CD4-positive, alpha-beta T cell treated with Interleukin-4 for 1 hour (primary cell): ENCODE results near the gene SERPINA10.
"Not testable (repeated sequence)": the region's sequence is repeated elsewhere in the genome, so short reads cannot be mapped to it uniquely, and the experiment has no call there.

Experiments used
- DNase-seq, 2 donors: peaks; one replicate each; pipeline ENCODE4 v3.0.0-alpha.2; 2020 to 2022

SERPINA10 gene

GRCh38 chr14:94278731-94279130 is 14.3 kb downstream of the SERPINA10 start:
- DNase-seq = no peak

- not testable (repeated sequence) for DNase-seq
Observed at GRCh38 chr14:94276898-94277561, 16.0 kb downstream of the SERPINA10 start.

GRCh38 chr14:94269156-94269555 is 23.9 kb downstream of the SERPINA10 start:
- DNase-seq = no peak

GRCh38 chr14:94268582-94268981 is 24.5 kb downstream of the SERPINA10 start:
- not testable (repeated sequence) for DNase-seq

GRCh38 chr14:94267352-94267751 is 25.7 kb downstream of the SERPINA10 start:
- DNase-seq = no peak

- not testable (repeated sequence) for DNase-seq
Observed at GRCh38 chr14:94264195-94264594, 28.9 kb downstream of the SERPINA10 start.

- no peak for DNase-seq
Observed at GRCh38 chr14:94244182-94244581, 48.9 kb downstream of the SERPINA10 start.

GRCh38 chr14:94239406-94239805 is 53.7 kb downstream of the SERPINA10 start:
- DNase-seq = no peak

GRCh38 chr14:94237983-94238382 is 55.1 kb downstream of the SERPINA10 start:
- no peak for DNase-seq

GRCh38 chr14:94237046-94237445 is 56.0 kb downstream of the SERPINA10 start:
- no peak for DNase-seq
